A673 (cell line): Measurements from ENCODE around the gene RNF148. TPM values are rescaled to one million over a fixed set of nuclear protein-coding genes. Genes with fewer than 3 reads are reported as not detected.

Experiments
- BruUV-seq: library from RNA; stranded (reverse); fragments of 400-500 nt; replicated peaks from 2 replicates; lab custom pipeline; 2021; lab: Mats Ljungman, UMichigan
- CTCF ChIA-PET: fragments of 300-600 bp; sonication (Branson Sonifier 250); formaldehyde crosslinking; loops from one replicate; lab custom pipeline; 2022; ENCODE audit warnings: antibody characterized with exemption; lab: Charles Lee
- POLR2A ChIA-PET: fragments of 300-600 bp; sonication (Branson Sonifier 250); formaldehyde crosslinking; loops from one replicate; lab custom pipeline; 2022; ENCODE audit warnings: antibody characterized with exemption; ENCODE audit not compliant: low non-redundant PET; lab: Charles Lee
- DNase-seq: peaks from one replicate; pipeline ENCODE4 v3.0.0-alpha.2; 2015; ENCODE audit warnings: low spot score
- H3K27ac ChIP-seq: fragments of 200-600 bp; sonication (generic); 2 replicates; pipeline ENCODE4 v1.5.1; 2016; ENCODE audit warnings: mixed run types, low read depth, mild to moderate bottlenecking, mixed read lengths, antibody characterized with exemption, low read length; ENCODE audit not compliant: poor library complexity, severe bottlenecking
- H3K27me3 ChIP-seq: fragments of 200-600 bp; sonication (generic); replicated peaks from 2 replicates; pipeline ENCODE4 v1.6.1; 2017; ENCODE audit warnings: mixed run types, low read depth, mild to moderate bottlenecking, mixed read lengths, antibody characterized with exemption, low read length; ENCODE audit not compliant: insufficient read depth, poor library complexity
- H3K36me3 ChIP-seq: fragments of 200-600 bp; sonication (generic); 2 replicates; pipeline ENCODE4 v1.6.1; 2016; ENCODE audit warnings: mixed run types, mild to moderate bottlenecking, mixed read lengths, antibody characterized with exemption, low read length; ENCODE audit not compliant: insufficient read depth, poor library complexity, severe bottlenecking
- H3K4me1 ChIP-seq: fragments of 200-600 bp; sonication (generic); 2 replicates; pipeline ENCODE4 v1.6.1; 2017; ENCODE audit warnings: mixed run types, mild to moderate bottlenecking, mixed read lengths, antibody characterized with exemption, low read length; ENCODE audit not compliant: insufficient read depth, poor library complexity, severe bottlenecking
- H3K4me3 ChIP-seq: fragments of 200-600 bp; sonication (generic); 2 replicates; pipeline ENCODE4 v1.5.1; 2016; ENCODE audit warnings: low read depth, mixed run types, mild to moderate bottlenecking, mixed read lengths, low read length; ENCODE audit not compliant: poor library complexity, severe bottlenecking
- H3K9me3 ChIP-seq: fragments of 200-600 bp; sonication (generic); 2 replicates; pipeline ENCODE4 v1.6.1; 2016; ENCODE audit warnings: mixed run types, low read depth, mild to moderate bottlenecking, mixed read lengths, antibody characterized with exemption, low read length; ENCODE audit not compliant: poor library complexity, severe bottlenecking
- CTCF ChIP-seq: fragments of 300-800, 200-600 bp; sonication (generic); conservative IDR thresholded peaks from 2 replicates; pipeline ENCODE4 v1.5.1; 2017; ENCODE audit warnings: low read depth, mild to moderate bottlenecking, antibody characterized with exemption, low read length, moderate library complexity, mixed read lengths
- EZH2 ChIP-seq: fragments of 200-600 bp; sonication (generic); IDR thresholded peaks from 2 replicates; pipeline ENCODE4 v1.6.1; 2017; ENCODE audit warnings: borderline replicate concordance, low read depth, mild to moderate bottlenecking, mixed read lengths, antibody characterized with exemption, low read length; ENCODE audit not compliant: poor library complexity, severe bottlenecking
- intact Hi-C: fragments of 100-400 bp; cut with micrococcal nuclease; formaldehyde crosslinking; loops from one replicate; pipeline ENCODE4 v1.10.0; 2022; ENCODE audit not compliant: unreplicated experiment
- total RNA-seq: library from RNA; stranded (reverse); gene quantifications from 2 replicates; pipeline ENCODE4 v1.2.3, GENCODE V29; 2021

Gene RNF148
- total RNA-seq, 1 experiment from 2014 or later, result 5.4 TPM

- ChIA-PET POLR2A (no interaction called here), CTCF (no interaction called here)
- no peaks in the 10 kb centered on the region for H3K27me3 ChIP-seq
- H3K9me3 ChIP-seq, result no peaks in the 10 kb centered on the region
- no peak overlapping the region for H3K4me3 ChIP-seq
- no TSS peak for BruUV-seq
- H3K36me3 ChIP-seq, result no peaks in the 10 kb centered on the region
- DNase-seq, result no peak
- TF ChIP-seq EZH2 (no peak), CTCF (no peak)
- H3K4me1 ChIP-seq, result peaks cover 8% of the 10 kb centered on the region
- H3K27ac ChIP-seq, result no peak overlapping the region
- intact Hi-C loops, result no loop called here
Measured at GRCh38 chr7:122695816-122696215, 6.9 kb downstream of the RNF148 start.

- TF ChIP-seq EZH2, result no peak
- TF ChIP-seq CTCF, result no peak
- Histone ChIP-seq H3K4me1 (peaks cover 8% of the 10 kb centered on the region), H3K27ac (no peak overlapping the region), H3K9me3 (no peaks in the 10 kb centered on the region), H3K4me3 (no peak overlapping the region), H3K27me3 (no peaks in the 10 kb centered on the region), H3K36me3 (no peaks in the 10 kb centered on the region)
- POLR2A ChIA-PET, result no interaction called here
- BruUV-seq, result no TSS peak
- no peak for DNase-seq
- CTCF ChIA-PET, result no interaction called here
- intact Hi-C loops, result no loop called here
Measured at GRCh38 chr7:122694697-122695096, 8.0 kb downstream of the RNF148 start.

GRCh38 chr7:122692769-122693309 is 9.9 kb downstream of the RNF148 start:
- H3K27me3 ChIP-seq, result no peaks in the 10 kb centered on the region
- no peak overlapping the region for H3K4me3 ChIP-seq
- ChIA-PET POLR2A (no interaction called here), CTCF (no interaction called here)
- intact Hi-C loops, result no loop called here
- no peak overlapping the region for H3K27ac ChIP-seq
- H3K4me1 ChIP-seq, result peaks cover 5% of the 10 kb centered on the region
- no peak for DNase-seq
- TF ChIP-seq EZH2, result no peak
- no peak for TF ChIP-seq CTCF
- BruUV-seq, result no TSS peak
- H3K9me3 ChIP-seq, result no peaks in the 10 kb centered on the region
- H3K36me3 ChIP-seq, result no peaks in the 10 kb centered on the region
